Mesendoderm (in vitro differentiated cells): ENCODE data around the gene MRPL10.

Source experiments
- DNase-seq: peaks from one replicate; pipeline ENCODE4 v3.0.0; 2013
- H2AK5ac ChIP-seq: 2 replicates; pipeline ENCODE4 v1.6.1; 2013; ENCODE audit warnings: low read length, inconsistent platforms
- H2BK120ac ChIP-seq: 2 replicates; pipeline ENCODE4 v1.6.1; 2013; ENCODE audit warnings: low read depth, mild to moderate bottlenecking, low read length, moderate library complexity, mixed read lengths
- H2BK15ac ChIP-seq: replicated peaks from 2 replicates; pipeline ENCODE4 v1.6.1; 2013; ENCODE audit warnings: low read depth, mild to moderate bottlenecking, moderate library complexity
- H2BK5ac ChIP-seq: 2 replicates; pipeline ENCODE4 v1.6.1; 2013; ENCODE audit warnings: low read length, inconsistent platforms
- H3K18ac ChIP-seq: 2 replicates; pipeline ENCODE4 v1.6.1; 2013; ENCODE audit warnings: mild to moderate bottlenecking, low read length, mixed read lengths
- H3K23ac ChIP-seq: one replicate; pipeline ENCODE4 v1.6.1; 2013; ENCODE audit warnings: low read length
- H3K27ac ChIP-seq: 2 replicates; pipeline ENCODE4 v1.5.1; 2013; ENCODE audit warnings: low read depth, mild to moderate bottlenecking, inconsistent platforms, low read length, moderate library complexity
- H3K27me3 ChIP-seq: 2 replicates; pipeline ENCODE4 v1.6.1; 2013; ENCODE audit warnings: low read length, control low read depth, mild to moderate bottlenecking, inconsistent platforms; ENCODE audit not compliant: insufficient read depth, poor library complexity
- H3K36me3 ChIP-seq: 2 replicates; pipeline ENCODE4 v1.6.1; 2013; ENCODE audit warnings: low read length, inconsistent platforms; ENCODE audit not compliant: control insufficient read depth, insufficient read depth
- H3K4ac ChIP-seq: one replicate; pipeline ENCODE4 v1.6.1; 2013; ENCODE audit warnings: low read depth, mild to moderate bottlenecking, low read length, moderate library complexity
- H3K4me1 ChIP-seq: 2 replicates; pipeline ENCODE4 v1.6.1; 2013; ENCODE audit warnings: low read depth, low read length, inconsistent platforms; ENCODE audit not compliant: control insufficient read depth
- H3K4me2 ChIP-seq: 2 replicates; pipeline ENCODE4 v1.6.1; 2013; ENCODE audit warnings: low read length
- H3K4me3 ChIP-seq: 2 replicates; pipeline ENCODE4 v1.5.1; 2013; ENCODE audit warnings: mild to moderate bottlenecking, low read length
- H3K56ac ChIP-seq: one replicate; pipeline ENCODE4 v1.6.1; 2013; ENCODE audit warnings: low read length
- H3K79me1 ChIP-seq: 2 replicates; pipeline ENCODE4 v1.6.1; 2013; ENCODE audit warnings: low read length, inconsistent platforms
- H3K79me2 ChIP-seq: 2 replicates; pipeline ENCODE4 v1.6.1; 2013; ENCODE audit warnings: mild to moderate bottlenecking, low read length; ENCODE audit not compliant: control insufficient read depth, insufficient read depth
- H3K9ac ChIP-seq: 2 replicates; pipeline ENCODE4 v1.6.1; 2013; ENCODE audit warnings: low read length, inconsistent platforms
- H4K5ac ChIP-seq: one replicate; pipeline ENCODE4 v1.6.1; 2013; ENCODE audit warnings: low read length
- H4K8ac ChIP-seq: one replicate; pipeline ENCODE4 v1.6.1; 2013; ENCODE audit warnings: low read depth, mild to moderate bottlenecking, control low read depth, low read length, moderate library complexity
- WGBS: extraction: QIAGEN DNeasy Blood & Tissue Kit; methylation state at CpG from one replicate; pipeline ENCODE4 v1.1.7; 2013; ENCODE audit warnings: low lambda C conversion rate, missing lambda C conversion rate; ENCODE audit not compliant: insufficient coverage; ENCODE audit errors: extremely low coverage; 5-methylcytosine and 5-hydroxymethylcytosine counted together

Gene MRPL10

DNA sequence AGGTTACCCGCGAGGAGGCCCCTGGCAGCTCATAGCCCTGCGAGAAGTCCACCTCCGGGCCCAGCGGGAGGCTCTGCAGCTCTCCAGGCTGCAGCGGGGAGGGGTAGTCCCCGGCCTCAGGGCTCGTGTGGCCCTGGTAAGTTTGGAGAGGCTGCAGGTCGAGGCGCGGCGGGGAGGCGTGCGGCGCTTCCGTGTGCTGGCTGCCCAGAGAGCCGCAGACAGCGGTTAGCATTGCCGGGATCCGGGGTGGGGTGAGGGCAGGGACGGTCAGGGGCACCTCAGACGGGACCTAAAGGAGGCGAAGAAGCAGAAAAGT is 16.8 kb upstream of the MRPL10 start:
- no peak overlapping the region for H3K23ac ChIP-seq
- no peak overlapping the region for H4K8ac ChIP-seq
- peak overlapping the region; percentile 39 for H3K4me2 ChIP-seq
- H3K4me3 ChIP-seq = no peak overlapping the region
- H3K79me2 ChIP-seq = peaks cover 11% of the 10 kb centered on the region
- H3K27me3 ChIP-seq = peaks cover 12% of the 10 kb centered on the region
- H3K56ac ChIP-seq = peak overlapping the region; percentile 49
- no peaks in the 10 kb centered on the region for H3K36me3 ChIP-seq
- H2BK120ac ChIP-seq = no peak overlapping the region
- H2AK5ac ChIP-seq = no peak overlapping the region
- H3K27ac ChIP-seq = no peak overlapping the region
- no CpG with 5 or more reads among the region's 23 CpGs for WGBS
- H2BK15ac ChIP-seq = no peak overlapping the region
- no peak overlapping the region for H3K18ac ChIP-seq
- H4K5ac ChIP-seq = no peak overlapping the region
- H3K79me1 ChIP-seq = peaks cover 6% of the 10 kb centered on the region
- H2BK5ac ChIP-seq = no peak overlapping the region
- H3K4ac ChIP-seq = no peak overlapping the region
- H3K4me1 ChIP-seq = peaks cover 20% of the 10 kb centered on the region
- no peak for DNase-seq
- peak overlapping the region; percentile 65 for H3K9ac ChIP-seq

DNA sequence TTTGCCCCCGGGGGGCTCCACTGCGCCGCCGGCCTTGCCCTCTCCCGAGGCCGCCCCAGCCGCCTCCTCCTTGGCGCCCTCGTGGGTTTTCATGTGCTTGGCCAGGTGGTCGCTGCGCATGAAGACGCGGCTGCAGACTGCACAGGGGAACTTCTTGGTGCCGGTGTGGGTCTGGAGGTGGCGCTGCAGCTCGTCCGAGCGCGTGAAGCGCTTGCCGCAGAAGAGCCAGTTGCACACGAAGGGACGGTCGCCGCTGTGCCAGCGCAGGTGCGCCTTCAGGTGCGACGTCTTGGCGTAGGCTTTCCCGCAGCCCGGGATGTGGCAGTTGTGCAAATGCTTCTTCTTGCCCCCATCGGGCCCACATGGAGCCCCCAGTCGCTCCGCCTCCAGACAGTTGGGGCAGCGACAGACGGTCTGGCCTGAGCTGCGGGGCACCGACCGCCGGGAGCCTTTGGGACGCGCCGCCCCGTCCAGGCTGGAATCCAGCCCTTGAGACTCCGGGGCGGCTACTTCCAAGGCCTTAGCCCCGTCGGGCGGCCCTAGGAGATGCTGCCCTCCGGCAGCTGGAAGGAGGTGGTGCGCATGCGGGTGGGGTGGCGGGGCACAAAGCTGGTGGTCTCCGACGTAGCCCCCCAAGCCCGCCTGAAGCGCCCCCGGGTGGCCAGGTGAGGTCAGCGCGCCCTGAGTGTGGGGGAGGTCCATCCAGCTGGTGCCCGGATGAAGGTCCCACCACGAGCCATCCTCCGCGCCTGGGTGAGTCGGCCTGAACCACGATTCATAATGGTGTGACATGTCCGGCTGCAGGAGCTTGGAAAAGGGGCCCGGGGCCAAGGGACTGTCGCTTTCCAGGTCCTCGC is 16.2 kb upstream of the MRPL10 start:
- Histone ChIP-seq H4K8ac (no peak overlapping the region), H3K4ac (no peak overlapping the region), H2BK5ac (no peak overlapping the region), H3K79me1 (peaks cover 6% of the 10 kb centered on the region), H3K4me1 (peaks cover 18% of the 10 kb centered on the region), H3K27ac (no peak overlapping the region), H2AK5ac (no peak overlapping the region), H3K56ac (peak overlapping the region; percentile 52), H3K18ac (peak overlapping the region; percentile 62), H3K9ac (peak overlapping the region; percentile 65), H2BK15ac (no peak overlapping the region), H3K4me2 (peak overlapping the region; percentile 39), H3K79me2 (peaks cover 11% of the 10 kb centered on the region), H3K23ac (no peak overlapping the region), H2BK120ac (no peak overlapping the region), H3K4me3 (no peak overlapping the region), H4K5ac (no peak overlapping the region), H3K27me3 (peaks cover 6% of the 10 kb centered on the region), H3K36me3 (no peaks in the 10 kb centered on the region)
- DNase-seq = peak; percentile 78
- no CpG with 5 or more reads among the region's 71 CpGs for WGBS

GRCh38 chr17:47846716-47847340 is 15.5 kb upstream of the MRPL10 start:
- Histone ChIP-seq H3K27me3 (no peaks in the 10 kb centered on the region), H3K27ac (no peak overlapping the region), H3K23ac (no peak overlapping the region), H4K5ac (no peak overlapping the region), H2BK120ac (no peak overlapping the region), H4K8ac (no peak overlapping the region), H3K79me2 (peaks cover 11% of the 10 kb centered on the region), H3K18ac (peak overlapping the region; percentile 62), H2BK15ac (no peak overlapping the region), H3K4me1 (peaks cover 14% of the 10 kb centered on the region), H3K4me2 (peak overlapping the region; percentile 15), H3K56ac (peak overlapping the region; percentile 52), H3K36me3 (no peaks in the 10 kb centered on the region), H3K4ac (no peak overlapping the region), H2BK5ac (no peak overlapping the region), H2AK5ac (no peak overlapping the region), H3K9ac (peak overlapping the region; percentile 60), H3K79me1 (peaks cover 6% of the 10 kb centered on the region), H3K4me3 (no peak overlapping the region)
- no CpG with 5 or more reads among the region's 31 CpGs for WGBS
- no peak for DNase-seq

DNA sequence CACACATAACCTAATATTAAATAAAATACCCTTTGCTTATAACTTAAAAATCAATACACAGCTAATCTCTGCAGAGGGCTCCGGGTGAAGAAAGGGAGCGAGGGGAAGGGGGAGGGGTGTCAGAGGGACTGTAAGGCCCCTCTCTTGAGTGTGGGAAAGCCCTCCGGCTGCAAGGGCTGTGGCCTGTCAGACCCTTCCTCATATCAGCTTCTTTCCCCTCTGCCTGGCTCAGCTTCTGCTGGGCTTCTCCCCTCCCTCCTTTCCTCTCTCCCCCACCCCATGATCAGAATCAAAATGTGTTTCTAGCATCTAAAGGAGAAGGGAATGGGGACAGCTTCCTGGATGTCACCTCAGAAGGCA is 14.4 kb upstream of the MRPL10 start:
- Histone ChIP-seq H3K4me3 (no peak overlapping the region), H3K36me3 (no peaks in the 10 kb centered on the region), H3K79me2 (peaks cover 11% of the 10 kb centered on the region), H2BK5ac (no peak overlapping the region), H3K9ac (peak overlapping the region; percentile 1), H4K5ac (no peak overlapping the region), H3K18ac (no peak overlapping the region), H2BK120ac (no peak overlapping the region), H3K27me3 (no peaks in the 10 kb centered on the region), H2AK5ac (no peak overlapping the region), H3K27ac (no peak overlapping the region), H3K4me2 (no peak overlapping the region), H3K23ac (peak overlapping the region; percentile 52), H3K56ac (peak overlapping the region; percentile 43), H3K79me1 (peaks cover 6% of the 10 kb centered on the region), H4K8ac (no peak overlapping the region), H2BK15ac (no peak overlapping the region), H3K4me1 (peaks cover 14% of the 10 kb centered on the region), H3K4ac (no peak overlapping the region)
- DNase-seq = no peak
- WGBS = no CpG with 5 or more reads among the region's 3 CpGs

GRCh38 chr17:47844814-47845715 is 13.7 kb upstream of the MRPL10 start:
- Histone ChIP-seq H4K8ac (no peak overlapping the region), H3K18ac (no peak overlapping the region), H2BK5ac (no peak overlapping the region), H3K56ac (peak overlapping the region; percentile 50), H3K79me1 (peaks cover 8% of the 10 kb centered on the region), H2AK5ac (no peak overlapping the region), H2BK15ac (no peak overlapping the region), H2BK120ac (no peak overlapping the region), H4K5ac (no peak overlapping the region), H3K23ac (no peak overlapping the region), H3K27me3 (no peaks in the 10 kb centered on the region), H3K27ac (no peak overlapping the region), H3K4ac (no peak overlapping the region), H3K79me2 (peaks cover 7% of the 10 kb centered on the region), H3K4me1 (peaks cover 11% of the 10 kb centered on the region), H3K36me3 (no peaks in the 10 kb centered on the region), H3K4me3 (no peak overlapping the region), H3K4me2 (no peak overlapping the region), H3K9ac (peak overlapping the region; percentile 9)
- no CpG with 5 or more reads among the region's 4 CpGs for WGBS
- no peak for DNase-seq
